Measurements from ENCODE around the gene RHBG. TPM values are rescaled to one million over a fixed set of nuclear protein-coding genes. Genes with fewer than 3 reads are reported as not detected.

The RHBG gene
- total RNA-seq, 1 donor from 2014 or later: not detected

DNA sequence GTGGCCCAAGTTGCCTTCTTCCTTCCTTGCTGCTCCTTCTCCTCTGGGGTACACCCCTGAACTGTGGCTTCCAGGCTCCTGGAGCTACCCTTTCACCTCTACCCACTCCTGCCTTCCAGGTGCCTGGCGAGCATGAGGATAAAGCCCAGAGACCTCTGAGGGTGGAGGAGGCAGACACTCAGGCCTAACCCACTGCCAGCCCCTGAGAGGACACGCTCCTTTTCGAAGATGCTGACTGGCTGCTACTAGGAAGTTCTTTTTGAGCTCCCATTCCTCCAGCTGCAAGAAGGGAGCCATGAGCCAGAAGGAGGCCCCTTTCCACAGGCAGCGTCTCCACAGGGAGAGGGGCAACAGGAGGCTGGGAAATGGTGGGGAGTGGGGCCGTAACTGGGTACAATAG is 15.6 kb downstream of the RHBG start:
- Histone ChIP-seq H3K4me1 (peaks cover 8% of the 10 kb centered on the region), H3K9me3 (replicated peaks) (no peaks in the 10 kb centered on the region), H3K4me3 (no peak overlapping the region), H3K27ac (replicated peaks) (no peak overlapping the region), H3K27me3 (ENCODE audit: low read depth) (peaks cover 39% of the 10 kb centered on the region), H3K36me3 (no peaks in the 10 kb centered on the region)
- no peak for DNase-seq
- TF ChIP-seq, protein P1, sequence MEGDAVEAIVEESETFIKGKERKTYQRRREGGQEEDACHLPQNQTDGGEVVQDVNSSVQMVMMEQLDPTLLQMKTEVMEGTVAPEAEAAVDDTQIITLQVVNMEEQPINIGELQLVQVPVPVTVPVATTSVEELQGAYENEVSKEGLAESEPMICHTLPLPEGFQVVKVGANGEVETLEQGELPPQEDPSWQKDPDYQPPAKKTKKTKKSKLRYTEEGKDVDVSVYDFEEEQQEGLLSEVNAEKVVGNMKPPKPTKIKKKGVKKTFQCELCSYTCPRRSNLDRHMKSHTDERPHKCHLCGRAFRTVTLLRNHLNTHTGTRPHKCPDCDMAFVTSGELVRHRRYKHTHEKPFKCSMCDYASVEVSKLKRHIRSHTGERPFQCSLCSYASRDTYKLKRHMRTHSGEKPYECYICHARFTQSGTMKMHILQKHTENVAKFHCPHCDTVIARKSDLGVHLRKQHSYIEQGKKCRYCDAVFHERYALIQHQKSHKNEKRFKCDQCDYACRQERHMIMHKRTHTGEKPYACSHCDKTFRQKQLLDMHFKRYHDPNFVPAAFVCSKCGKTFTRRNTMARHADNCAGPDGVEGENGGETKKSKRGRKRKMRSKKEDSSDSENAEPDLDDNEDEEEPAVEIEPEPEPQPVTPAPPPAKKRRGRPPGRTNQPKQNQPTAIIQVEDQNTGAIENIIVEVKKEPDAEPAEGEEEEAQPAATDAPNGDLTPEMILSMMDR (IDR thresholded peaks at IDR 0.05; ENCODE audit: borderline replicate concordance): no peak
- intact Hi-C loops (cut with micrococcal nuclease): loop anchor here (5.0 kb wide), 2 partner anchors 43 to 63 kb away; no protein-coding TSS in a partner anchor

- Histone ChIP-seq H3K4me1 (peaks cover 8% of the 10 kb centered on the region), H3K9me3 (replicated peaks) (no peaks in the 10 kb centered on the region), H3K4me3 (no peak overlapping the region), H3K36me3 (no peaks in the 10 kb centered on the region), H3K27me3 (ENCODE audit: low read depth) (peaks cover 49% of the 10 kb centered on the region), H3K27ac (replicated peaks) (no peak overlapping the region)
- TF ChIP-seq, protein P1 (IDR thresholded peaks at IDR 0.05; ENCODE audit: borderline replicate concordance): peak; percentile 86
- intact Hi-C loops (cut with micrococcal nuclease): loop anchor here (5.0 kb wide), 1 partner anchor 42 kb away; no protein-coding TSS in a partner anchor
- DNase-seq: peak; percentile 41
These were observed 16.6 kb downstream of the RHBG start for GRCh38 chr1:156385534-156386031.

- Histone ChIP-seq H3K36me3 (no peaks in the 10 kb centered on the region), H3K9me3 (replicated peaks) (no peaks in the 10 kb centered on the region), H3K27me3 (ENCODE audit: low read depth) (peaks cover 56% of the 10 kb centered on the region), H3K27ac (replicated peaks) (no peak overlapping the region), H3K4me1 (peaks cover 8% of the 10 kb centered on the region), H3K4me3 (no peak overlapping the region)
- intact Hi-C loops (cut with micrococcal nuclease): loop anchor here (5.0 kb wide), 1 partner anchor 41 kb away; no protein-coding TSS in a partner anchor
- TF ChIP-seq, protein P1 (IDR thresholded peaks at IDR 0.05; ENCODE audit: borderline replicate concordance): no peak
- no peak for DNase-seq
These were observed 17.3 kb downstream of the RHBG start for GRCh38 chr1:156386134-156386901.

DNA sequence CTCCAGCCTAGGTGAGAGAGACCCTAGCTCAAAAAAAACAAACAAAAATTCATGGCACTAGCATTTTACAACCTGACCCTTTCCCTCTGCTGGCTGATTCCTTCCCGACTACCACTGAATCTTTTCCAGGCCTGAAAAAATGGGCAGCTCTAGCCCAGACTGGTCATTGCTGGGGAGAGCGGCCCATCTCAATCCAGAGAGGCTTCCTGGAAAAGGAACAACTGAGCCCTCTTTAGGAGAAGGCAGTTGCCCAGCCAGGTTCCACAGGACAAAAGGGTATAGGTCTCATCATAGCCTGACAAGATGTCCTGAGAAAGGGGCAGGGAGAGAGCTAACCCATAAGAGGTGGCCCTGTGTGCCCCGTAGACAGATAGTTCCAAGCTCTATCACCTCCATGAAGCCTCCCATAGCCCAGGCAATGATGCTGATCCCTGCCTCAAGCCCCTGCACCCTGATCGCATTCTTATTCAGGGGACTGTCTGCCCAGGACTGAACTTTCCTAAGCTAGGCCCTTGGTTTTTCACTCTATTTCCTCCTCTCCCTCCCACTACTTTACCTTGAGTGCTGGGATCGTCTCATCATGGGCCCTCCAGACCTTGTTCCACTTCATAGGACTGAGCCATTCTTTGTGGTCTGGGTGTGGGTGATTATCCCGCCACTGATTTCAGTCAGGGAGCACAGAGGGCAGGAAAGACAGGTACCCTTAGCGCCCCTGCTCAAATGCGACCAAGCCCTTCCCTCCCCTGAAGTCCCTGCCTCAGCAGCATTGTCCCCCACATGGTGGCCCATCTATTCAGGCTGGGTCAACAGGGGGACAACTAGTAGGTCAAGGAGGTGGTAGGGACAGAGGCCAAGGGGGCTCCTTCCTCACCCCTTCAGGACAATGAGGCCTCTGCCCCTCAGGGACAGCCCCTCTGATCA is 18.2 kb downstream of the RHBG start:
- no peak overlapping the region for H3K4me3 ChIP-seq
- H3K36me3 ChIP-seq: no peaks in the 10 kb centered on the region
- no peak overlapping the region for H3K27ac ChIP-seq (replicated peaks)
- TF ChIP-seq, protein P1 (IDR thresholded peaks at IDR 0.05; ENCODE audit: borderline replicate concordance): no peak
- peaks cover 8% of the 10 kb centered on the region for H3K4me1 ChIP-seq
- DNase-seq: no peak
- peaks cover 65% of the 10 kb centered on the region for H3K27me3 ChIP-seq (ENCODE audit: low read depth)
- no peaks in the 10 kb centered on the region for H3K9me3 ChIP-seq (replicated peaks)
- intact Hi-C loops (cut with micrococcal nuclease): loop anchor here (5.0 kb wide), 1 partner anchor 40 kb away; no protein-coding TSS in a partner anchor

DNA sequence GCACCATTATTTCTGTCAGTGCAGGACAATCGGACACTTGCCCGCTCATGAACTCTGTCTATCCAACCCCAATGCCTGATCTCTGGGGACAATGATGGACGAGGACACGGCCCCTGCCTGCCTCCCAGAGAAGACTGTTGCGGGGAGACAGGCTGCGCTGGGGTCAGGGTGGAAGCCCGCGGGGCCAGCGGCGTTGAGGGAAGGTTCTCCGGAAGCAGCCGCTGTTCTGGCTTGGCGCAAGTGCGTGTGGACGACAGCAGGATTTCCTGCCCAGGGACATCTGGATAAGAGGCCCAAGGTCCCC is 18.8 kb downstream of the RHBG start:
- H3K4me1 ChIP-seq: peaks cover 8% of the 10 kb centered on the region
- TF ChIP-seq, protein P1 (IDR thresholded peaks at IDR 0.05; ENCODE audit: borderline replicate concordance): no peak
- intact Hi-C loops (cut with micrococcal nuclease): loop anchor here (5.0 kb wide), 1 partner anchor 39 kb away; no protein-coding TSS in a partner anchor
- no peak overlapping the region for H3K27ac ChIP-seq (replicated peaks)
- H3K27me3 ChIP-seq (ENCODE audit: low read depth): peaks cover 71% of the 10 kb centered on the region
- peak overlapping the region; percentile 47 for H3K4me3 ChIP-seq
- H3K9me3 ChIP-seq (replicated peaks): no peaks in the 10 kb centered on the region
- no peak for DNase-seq
- H3K36me3 ChIP-seq: no peaks in the 10 kb centered on the region

Measured in left ventricle myocardium inferior (tissue), 1 donor.